ENCODE results near the gene HTR6. TPM values are rescaled to one million over a fixed set of nuclear protein-coding genes. Genes with fewer than 3 reads are reported as not detected.
A peak's percentile ranks its signal among the peaks of the same experiment; 100 is the strongest.

Gene HTR6
- total and polyA plus RNA-seq, 8 donors = 0.09 TPM; not detected in 7

GRCh38 chr1:19712928-19713327 lies 48.3 kb downstream of the HTR6 start:
- Histone ChIP-seq H3K4me3 (no peak overlapping the region), H3K4me1 (no peaks in the 10 kb centered on the region), H3K27me3 (no peaks in the 10 kb centered on the region), H3K36me3 (peaks cover 0 to 6% of the 10 kb centered on the region in 2 donors), H3K9me3 (no peaks in the 10 kb centered on the region), H3K27ac (no peak overlapping the region)
- DNase-seq (no peak), ATAC-seq (no peak)
- TF ChIP-seq, protein P1, sequence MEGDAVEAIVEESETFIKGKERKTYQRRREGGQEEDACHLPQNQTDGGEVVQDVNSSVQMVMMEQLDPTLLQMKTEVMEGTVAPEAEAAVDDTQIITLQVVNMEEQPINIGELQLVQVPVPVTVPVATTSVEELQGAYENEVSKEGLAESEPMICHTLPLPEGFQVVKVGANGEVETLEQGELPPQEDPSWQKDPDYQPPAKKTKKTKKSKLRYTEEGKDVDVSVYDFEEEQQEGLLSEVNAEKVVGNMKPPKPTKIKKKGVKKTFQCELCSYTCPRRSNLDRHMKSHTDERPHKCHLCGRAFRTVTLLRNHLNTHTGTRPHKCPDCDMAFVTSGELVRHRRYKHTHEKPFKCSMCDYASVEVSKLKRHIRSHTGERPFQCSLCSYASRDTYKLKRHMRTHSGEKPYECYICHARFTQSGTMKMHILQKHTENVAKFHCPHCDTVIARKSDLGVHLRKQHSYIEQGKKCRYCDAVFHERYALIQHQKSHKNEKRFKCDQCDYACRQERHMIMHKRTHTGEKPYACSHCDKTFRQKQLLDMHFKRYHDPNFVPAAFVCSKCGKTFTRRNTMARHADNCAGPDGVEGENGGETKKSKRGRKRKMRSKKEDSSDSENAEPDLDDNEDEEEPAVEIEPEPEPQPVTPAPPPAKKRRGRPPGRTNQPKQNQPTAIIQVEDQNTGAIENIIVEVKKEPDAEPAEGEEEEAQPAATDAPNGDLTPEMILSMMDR (IDR thresholded peaks at IDR 0.05) = no peak
- intact Hi-C loops (cut with DNase I) = no loop called here

GRCh38 chr1:19715334-19716203 lies 50.9 kb downstream of the HTR6 start:
- TF ChIP-seq, protein P1 (IDR thresholded peaks at IDR 0.05) = peak; percentile 74 to 83
- no peak overlapping the region for H3K4me3 ChIP-seq
- intact Hi-C loops (cut with DNase I) = no loop called here
- H3K27me3 ChIP-seq = no peaks in the 10 kb centered on the region
- H3K27ac ChIP-seq = no peak overlapping the region
- H3K9me3 ChIP-seq = no peaks in the 10 kb centered on the region
- H3K4me1 ChIP-seq = no peaks in the 10 kb centered on the region
- H3K36me3 ChIP-seq = peaks cover 0 to under 1% of the 10 kb centered on the region in 2 donors
- peak; percentile 49 to 94 (median 88) for DNase-seq
- ATAC-seq = peak; percentile 100

DNA sequence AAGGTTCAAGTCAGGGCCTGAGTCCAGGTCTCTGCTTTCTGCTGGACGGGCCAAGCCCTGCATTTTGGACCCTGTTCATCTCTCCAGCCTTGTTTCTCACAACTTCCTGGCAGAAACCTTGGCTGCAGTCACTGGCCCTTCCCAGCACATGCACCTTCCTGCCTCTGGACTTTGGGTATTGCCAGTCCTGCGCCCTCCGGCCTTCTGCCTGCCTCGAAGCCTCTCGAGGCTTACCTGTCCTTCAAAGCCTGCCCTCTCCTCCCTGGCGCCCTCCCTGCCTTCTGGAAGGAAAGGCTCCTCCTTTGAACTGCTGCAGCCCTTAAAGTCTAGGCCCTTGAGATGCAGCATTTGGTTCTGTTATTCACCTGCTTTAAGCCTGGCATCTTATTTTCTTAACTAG lies 52.8 kb downstream of the HTR6 start:
- Histone ChIP-seq H3K4me1 (no peaks in the 10 kb centered on the region), H3K36me3 (peaks cover 0 to 6% of the 10 kb centered on the region in 2 donors), H3K27ac (no peak overlapping the region), H3K9me3 (no peaks in the 10 kb centered on the region), H3K27me3 (no peaks in the 10 kb centered on the region), H3K4me3 (no peak overlapping the region)
- no peak for DNase-seq
- ATAC-seq = no peak
- TF ChIP-seq, protein P1 (IDR thresholded peaks at IDR 0.05) = no peak
- intact Hi-C loops (cut with DNase I) = no loop called here

DNA sequence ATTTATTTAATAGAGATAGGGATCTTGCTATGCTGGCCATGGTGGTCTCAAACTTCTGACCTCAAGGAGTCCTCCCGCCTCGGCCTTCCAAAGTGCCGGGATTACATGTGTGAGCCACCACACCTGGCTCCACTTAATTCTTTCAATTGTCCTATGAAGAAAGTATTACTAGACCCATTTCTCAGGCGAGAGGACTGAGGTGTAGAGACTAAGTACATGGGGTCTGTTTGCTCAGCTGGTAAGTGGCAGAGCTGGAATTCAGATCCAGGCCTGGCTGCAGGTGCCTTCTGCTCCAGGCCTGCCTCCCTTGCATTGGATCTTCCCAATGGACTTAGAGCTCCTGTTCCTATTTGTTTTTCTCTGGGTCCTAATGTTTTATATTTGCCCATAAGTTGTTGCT lies 55.5 kb downstream of the HTR6 start:
- Histone ChIP-seq H3K4me3 (no peak overlapping the region), H3K27me3 (no peaks in the 10 kb centered on the region), H3K4me1 (no peaks in the 10 kb centered on the region), H3K27ac (no peak overlapping the region), H3K36me3 (peaks cover 0 to 23% of the 10 kb centered on the region in 2 donors), H3K9me3 (no peaks in the 10 kb centered on the region)
- ATAC-seq (no peak), DNase-seq (no peak)
- intact Hi-C loops (cut with DNase I) = no loop called here
- TF ChIP-seq, protein P1 (IDR thresholded peaks at IDR 0.05) = no peak

DNA sequence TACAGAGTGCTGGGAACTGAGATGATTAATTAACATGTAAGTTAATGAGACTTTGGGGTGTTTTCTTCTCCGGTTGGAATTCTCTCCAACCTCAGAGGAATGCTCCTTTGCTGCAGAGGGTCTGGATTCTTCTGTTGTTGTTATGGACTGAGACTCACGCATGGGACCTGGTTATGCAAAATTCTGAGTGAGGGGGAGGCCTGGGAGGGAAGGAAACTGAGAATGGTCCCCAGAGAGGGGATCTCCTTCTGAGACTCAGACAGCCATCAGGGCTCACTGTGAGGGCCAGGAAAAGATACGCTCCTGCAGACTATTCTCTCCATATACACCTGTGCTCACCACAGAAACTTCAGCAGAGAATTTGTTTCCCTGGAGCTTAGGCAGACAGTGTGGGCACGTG lies 56.3 kb downstream of the HTR6 start:
- H3K9me3 ChIP-seq = no peaks in the 10 kb centered on the region
- H3K4me1 ChIP-seq = no peaks in the 10 kb centered on the region
- H3K36me3 ChIP-seq = peaks cover 0 to 30% of the 10 kb centered on the region in 2 donors
- H3K27me3 ChIP-seq = no peaks in the 10 kb centered on the region
- intact Hi-C loops (cut with DNase I) = no loop called here
- ATAC-seq = no peak
- H3K27ac ChIP-seq = no peak overlapping the region
- H3K4me3 ChIP-seq = no peak overlapping the region
- TF ChIP-seq, protein P1 (IDR thresholded peaks at IDR 0.05) = no peak
- DNase-seq = no peak

Measured in left lung (tissue), 10 donors.